Keratinocyte (primary cell): ENCODE results near the gene GGTLC2.

Source experiments
- EZH2 ChIP-seq: IDR thresholded peaks from one replicate; pipeline ENCODE4 v1.6.1; 2012; ENCODE audit warnings: inconsistent platforms, mild to moderate bottlenecking, low read length, moderate library complexity
- TF ChIP-seq, protein P1 (sequence below), 3 experiments: IDR thresholded peaks in 1 of 3; conservative IDR thresholded peaks in 1 of 3; optimal IDR thresholded peaks in 1 of 3; 2 replicates in 2 of 3; 3 replicates in 1 of 3; pipeline versions ENCODE3 to v1.5.1; 2011; ENCODE audit warnings: low read length in 3 of 3, mild to moderate bottlenecking in 3 of 3, moderate library complexity in 2 of 3, control low read depth in 1 of 3, inconsistent platforms in 1 of 3; ENCODE audit not compliant: insufficient read depth in 2 of 3; ENCODE audit errors: extremely low read depth in 1 of 3

GRCh38 chr22:22673099-22673498, 28.7 kb downstream of the GGTLC2 start:
- TF ChIP-seq EZH2 = no peak
- TF ChIP-seq, protein P1, sequence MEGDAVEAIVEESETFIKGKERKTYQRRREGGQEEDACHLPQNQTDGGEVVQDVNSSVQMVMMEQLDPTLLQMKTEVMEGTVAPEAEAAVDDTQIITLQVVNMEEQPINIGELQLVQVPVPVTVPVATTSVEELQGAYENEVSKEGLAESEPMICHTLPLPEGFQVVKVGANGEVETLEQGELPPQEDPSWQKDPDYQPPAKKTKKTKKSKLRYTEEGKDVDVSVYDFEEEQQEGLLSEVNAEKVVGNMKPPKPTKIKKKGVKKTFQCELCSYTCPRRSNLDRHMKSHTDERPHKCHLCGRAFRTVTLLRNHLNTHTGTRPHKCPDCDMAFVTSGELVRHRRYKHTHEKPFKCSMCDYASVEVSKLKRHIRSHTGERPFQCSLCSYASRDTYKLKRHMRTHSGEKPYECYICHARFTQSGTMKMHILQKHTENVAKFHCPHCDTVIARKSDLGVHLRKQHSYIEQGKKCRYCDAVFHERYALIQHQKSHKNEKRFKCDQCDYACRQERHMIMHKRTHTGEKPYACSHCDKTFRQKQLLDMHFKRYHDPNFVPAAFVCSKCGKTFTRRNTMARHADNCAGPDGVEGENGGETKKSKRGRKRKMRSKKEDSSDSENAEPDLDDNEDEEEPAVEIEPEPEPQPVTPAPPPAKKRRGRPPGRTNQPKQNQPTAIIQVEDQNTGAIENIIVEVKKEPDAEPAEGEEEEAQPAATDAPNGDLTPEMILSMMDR (optimal IDR thresholded peaks at IDR 0.05 in 1 of 3, IDR thresholded peaks at IDR 0.05 in 1 of 3, conservative IDR thresholded peaks at IDR 0.05 in 1 of 3; ENCODE audit: extremely low read depth in 1 of 3, insufficient read depth in 2 of 3, low read length in 3 of 3) = no peak
